Activated CD4-positive, alpha-beta T cell treated with anti-CD3 and anti-CD28 coated beads for 1 hour (primary cell): ENCODE measurements around the gene EEF2K.
"Not testable (repeated sequence)": the region's sequence is repeated elsewhere in the genome, so short reads cannot be mapped to it uniquely, and the experiment has no call there.

ENCODE experiments used
- DNase-seq: peaks from one replicate; pipeline ENCODE4 v3.0.0-alpha.2; 2020

EEF2K gene

DNA sequence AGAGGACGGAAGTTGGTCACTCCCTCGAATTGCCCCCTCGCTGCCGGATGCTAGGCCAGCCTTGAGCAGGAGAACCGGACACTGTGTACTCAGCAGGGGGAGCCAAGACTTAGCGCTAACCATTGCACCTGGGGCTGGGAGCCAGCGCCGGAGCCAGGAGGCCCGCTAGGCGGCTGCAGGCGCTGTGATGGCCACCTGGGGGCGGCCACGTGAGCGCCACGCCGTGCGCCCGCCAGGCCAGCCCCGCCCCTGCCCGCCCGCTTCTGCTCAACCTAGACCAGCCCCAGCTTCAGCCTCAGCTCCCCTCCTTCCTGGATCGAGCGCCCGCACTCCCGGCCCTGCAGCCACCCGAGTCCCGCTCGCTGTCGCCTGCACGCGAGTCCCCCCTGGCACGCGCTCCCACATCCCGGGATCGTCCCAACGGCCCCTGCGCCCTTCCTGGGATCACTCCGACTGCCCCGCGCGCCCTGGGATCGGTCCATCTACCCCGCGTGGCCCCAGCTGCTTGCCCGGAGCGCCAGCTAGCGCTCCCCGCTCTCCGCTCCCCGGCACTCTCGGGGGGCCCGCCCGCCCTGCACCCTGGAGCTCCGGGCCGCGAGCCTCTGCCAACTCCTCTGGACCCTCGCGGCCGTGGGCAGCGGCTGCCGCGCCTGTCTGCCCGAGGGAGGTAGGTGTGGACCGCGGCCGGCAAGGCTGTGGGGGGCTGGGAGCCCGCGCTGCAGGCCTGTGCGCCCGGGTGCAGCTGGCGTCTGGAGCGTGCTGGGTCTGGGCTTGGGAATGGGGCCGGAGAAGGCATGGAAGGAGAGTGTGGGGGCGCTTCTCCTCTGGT is at the start of gene EEF2K:
Gene EEF2K (plus strand): TSS at position 266 of the 829 bp plus-strand sequence. CDS start 19,452 bp downstream, outside the sequence.
- peak; percentile 71 for DNase-seq

DNA sequence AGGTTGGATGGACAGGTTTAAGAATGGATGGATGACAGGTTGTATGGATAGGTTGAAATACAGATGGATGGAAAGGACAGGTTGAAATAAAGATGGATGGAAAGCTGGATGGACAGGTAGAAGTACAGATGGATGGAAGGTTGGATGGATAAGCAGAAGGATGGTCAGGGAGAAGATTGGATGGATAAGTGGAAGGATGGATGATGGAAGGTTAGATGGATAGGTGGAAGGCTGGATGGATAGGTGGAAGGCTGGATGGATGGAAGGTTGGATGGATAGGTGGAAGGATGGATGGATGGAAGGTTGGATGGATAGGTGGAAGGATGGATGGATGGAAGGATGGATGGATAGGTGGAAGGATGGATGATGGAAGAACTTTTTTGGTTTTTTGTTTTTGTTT is 44.7 kb upstream of the EEF2K start:
- DNase-seq, result no peak

- DNase-seq, result peak; percentile 28
These were observed 44.0 kb upstream of the EEF2K start, which contains the start of gene SDR42E2 for GRCh38 chr16:22161999-22162655. TSS of gene SDR42E2 (plus strand) at chr16:22162506. CDS start at chr16:22165583, 3,077 bp downstream.

DNA sequence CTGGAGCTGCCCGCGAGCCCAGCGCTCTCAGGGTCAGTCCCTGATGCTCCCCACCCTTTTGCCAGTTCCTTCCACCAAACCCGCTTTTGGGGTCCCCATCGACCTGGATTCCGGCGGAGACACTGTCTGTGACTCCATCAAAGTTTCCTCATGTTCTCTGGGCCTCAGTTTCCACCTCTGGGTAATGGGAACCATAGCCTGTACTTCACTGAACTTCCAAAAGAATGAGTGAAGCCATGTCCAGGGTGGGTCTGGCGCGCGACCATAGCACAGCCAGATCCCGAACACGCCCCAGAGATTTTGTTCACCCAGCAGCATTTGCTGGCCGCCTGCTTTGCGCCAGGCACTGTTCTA is 43.4 kb upstream of the EEF2K start:
- no peak for DNase-seq

GRCh38 chr16:22163806-22164205 is 42.3 kb upstream of the EEF2K start:
- no peak for DNase-seq

- DNase-seq, result no peak
These were observed 41.6 kb upstream of the EEF2K start for GRCh38 chr16:22164482-22164881.

- no peak for DNase-seq
These were observed 40.4 kb upstream of the EEF2K start for GRCh38 chr16:22165508-22166285.

DNA sequence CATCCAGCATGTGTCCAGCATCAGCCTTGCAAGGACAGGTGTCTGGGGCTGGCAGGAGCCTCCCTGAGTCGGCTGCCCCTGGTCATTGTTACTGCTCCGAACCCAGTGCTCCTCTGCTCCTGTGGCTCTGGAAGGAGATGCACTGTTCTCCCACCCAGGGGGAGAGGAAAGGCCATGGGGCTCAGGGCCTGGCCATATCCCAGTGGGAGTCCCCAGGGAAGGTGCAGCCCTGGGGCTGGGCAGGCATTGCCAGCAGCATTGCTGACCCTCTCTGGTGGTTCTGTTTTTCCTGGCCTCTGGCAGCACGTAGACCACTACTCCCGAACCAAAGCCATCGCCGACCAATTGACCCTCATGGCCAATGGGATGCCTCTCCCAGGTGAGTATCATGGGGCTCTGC is 34.1 kb upstream of the EEF2K start:
- no peak for DNase-seq

- DNase-seq, result not testable (repeated sequence)
These were observed 33.4 kb upstream of the EEF2K start for GRCh38 chr16:22172642-22173041.

DNA sequence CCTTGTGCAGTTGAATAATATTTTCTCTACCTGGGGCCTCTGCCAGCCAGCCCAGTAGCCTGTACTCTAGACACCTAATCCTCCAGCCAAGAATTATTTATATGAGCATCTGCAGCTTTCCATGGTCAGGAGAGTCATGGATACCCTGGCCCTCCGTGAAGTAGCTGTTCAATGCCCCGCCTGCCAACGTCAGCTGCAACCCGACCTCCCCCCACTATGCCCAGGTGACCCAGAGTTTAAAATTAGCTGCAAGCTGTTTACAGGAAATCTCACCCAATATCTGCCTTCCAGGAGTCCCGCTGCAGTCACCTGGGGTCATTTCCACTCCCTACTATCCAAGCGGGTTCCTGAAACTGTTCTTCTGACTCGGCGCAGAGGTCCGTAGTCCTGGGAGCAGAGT is 31.4 kb upstream of the EEF2K start:
- DNase-seq, result no peak

- no peak for DNase-seq
These were observed 27.8 kb upstream of the EEF2K start for GRCh38 chr16:22177968-22178930.

DNA sequence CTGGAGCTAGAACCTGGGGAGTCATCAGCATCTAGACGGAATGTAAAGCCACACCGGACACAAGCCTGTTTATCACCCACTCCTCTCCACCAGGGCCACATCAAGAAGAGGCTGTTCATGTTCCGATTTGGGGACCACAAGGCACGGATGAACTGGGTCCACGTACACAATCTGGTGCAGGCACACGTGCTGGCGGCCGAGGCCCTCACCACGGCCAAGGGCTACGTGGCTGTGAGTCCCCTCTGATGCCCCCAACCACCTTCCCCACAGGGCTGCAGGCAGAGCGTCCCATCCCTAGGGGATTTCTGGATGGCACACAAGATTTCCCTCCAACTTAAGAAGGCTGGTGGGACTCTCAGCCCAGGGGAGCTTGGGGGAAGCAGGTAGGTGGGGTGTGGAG is 24.7 kb upstream of the EEF2K start:
- DNase-seq, result no peak

GRCh38 chr16:22181843-22182242 is 24.2 kb upstream of the EEF2K start:
- no peak for DNase-seq

GRCh38 chr16:22183335-22183734 is 22.7 kb upstream of the EEF2K start:
- DNase-seq, result no peak

- DNase-seq, result no peak
These were observed 22.0 kb upstream of the EEF2K start for GRCh38 chr16:22183901-22184614.

DNA sequence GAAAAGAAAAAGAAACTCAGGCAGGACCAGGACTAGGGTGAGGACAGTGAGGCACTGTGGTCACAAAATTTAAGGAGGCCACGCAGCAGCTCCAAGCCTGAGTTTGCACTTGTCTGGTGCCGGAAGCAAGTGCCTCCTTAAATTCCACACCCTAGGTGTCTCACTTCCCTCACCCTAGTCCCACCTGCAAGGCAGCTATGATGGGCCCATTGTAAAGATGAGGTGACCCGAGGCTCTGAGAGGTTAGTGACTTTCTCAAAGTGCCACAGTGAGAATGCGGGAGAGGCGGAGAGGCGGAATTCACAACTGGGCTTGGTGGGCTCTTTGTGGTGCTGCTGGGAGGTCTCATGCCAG is 21.5 kb upstream of the EEF2K start:
- DNase-seq, result no peak

DNA sequence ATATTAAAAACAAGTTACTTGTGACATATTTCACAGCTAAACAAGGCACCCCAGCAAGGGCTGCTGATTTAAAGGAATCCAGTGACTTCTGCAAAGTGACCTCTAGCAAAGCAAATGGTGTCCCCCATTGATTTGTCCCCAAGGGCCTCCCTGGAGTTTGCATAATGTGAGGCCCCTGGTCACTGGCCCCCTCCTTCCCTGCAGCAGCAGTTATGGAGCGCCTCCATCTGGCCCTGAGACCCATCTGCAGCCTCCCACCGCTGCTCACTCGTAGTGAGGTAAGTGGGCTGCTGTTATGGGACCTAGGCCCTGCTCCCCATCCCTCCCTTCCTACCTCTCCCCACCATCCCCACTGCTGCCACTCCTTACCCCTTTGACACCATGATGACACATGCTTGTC is 19.6 kb upstream of the EEF2K start:
- DNase-seq, result no peak

- no peak for DNase-seq
These were observed 17.8 kb upstream of the EEF2K start for GRCh38 chr16:22188267-22188594.

- peak; percentile 53 for DNase-seq
These were observed 17.3 kb upstream of the EEF2K start for GRCh38 chr16:22188595-22189442.

GRCh38 chr16:22189473-22190080 is 16.5 kb upstream of the EEF2K start:
- no peak for DNase-seq
